ENCODE results near the gene TNIK. TPM values are rescaled to one million over a fixed set of nuclear protein-coding genes. Genes with fewer than 3 reads are reported as not detected.

The TNIK gene
- polyA plus RNA-seq, 1 of the 3 experiments (the other 2 are of a cell fraction), result 19.4 TPM

DNA sequence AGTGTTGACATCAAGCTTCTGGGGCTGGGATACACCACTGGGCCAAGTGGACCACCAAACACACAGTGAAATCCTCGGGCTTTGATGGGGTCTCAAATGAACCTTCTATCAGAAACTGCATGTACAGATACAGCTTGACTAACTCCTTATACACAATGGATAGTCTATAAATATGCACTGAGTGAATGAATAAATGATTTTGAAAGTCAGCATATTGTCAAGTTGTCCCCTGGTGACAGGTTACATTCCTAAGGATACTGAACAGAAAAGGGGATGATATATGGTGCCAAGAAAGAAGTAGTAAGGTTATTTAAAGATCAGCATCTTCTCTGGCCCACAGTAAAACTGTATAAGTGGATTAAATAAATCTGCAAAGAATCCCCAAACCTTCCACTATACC is 274.2 kb downstream of the TNIK start (continued):
- TF ChIP-seq, protein P1, sequence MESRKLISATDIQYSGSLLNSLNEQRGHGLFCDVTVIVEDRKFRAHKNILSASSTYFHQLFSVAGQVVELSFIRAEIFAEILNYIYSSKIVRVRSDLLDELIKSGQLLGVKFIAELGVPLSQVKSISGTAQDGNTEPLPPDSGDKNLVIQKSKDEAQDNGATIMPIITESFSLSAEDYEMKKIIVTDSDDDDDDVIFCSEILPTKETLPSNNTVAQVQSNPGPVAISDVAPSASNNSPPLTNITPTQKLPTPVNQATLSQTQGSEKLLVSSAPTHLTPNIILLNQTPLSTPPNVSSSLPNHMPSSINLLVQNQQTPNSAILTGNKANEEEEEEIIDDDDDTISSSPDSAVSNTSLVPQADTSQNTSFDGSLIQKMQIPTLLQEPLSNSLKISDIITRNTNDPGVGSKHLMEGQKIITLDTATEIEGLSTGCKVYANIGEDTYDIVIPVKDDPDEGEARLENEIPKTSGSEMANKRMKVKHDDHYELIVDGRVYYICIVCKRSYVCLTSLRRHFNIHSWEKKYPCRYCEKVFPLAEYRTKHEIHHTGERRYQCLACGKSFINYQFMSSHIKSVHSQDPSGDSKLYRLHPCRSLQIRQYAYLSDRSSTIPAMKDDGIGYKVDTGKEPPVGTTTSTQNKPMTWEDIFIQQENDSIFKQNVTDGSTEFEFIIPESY (IDR thresholded peaks at IDR 0.05; ENCODE audit: borderline replicate concordance, low read depth), result no peak
- TF ChIP-seq, protein P2, sequence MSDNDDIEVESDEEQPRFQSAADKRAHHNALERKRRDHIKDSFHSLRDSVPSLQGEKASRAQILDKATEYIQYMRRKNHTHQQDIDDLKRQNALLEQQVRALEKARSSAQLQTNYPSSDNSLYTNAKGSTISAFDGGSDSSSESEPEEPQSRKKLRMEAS (IDR thresholded peaks at IDR 0.05; ENCODE audit: low read depth), result no peak
- no peak for TF ChIP-seq RCOR1 (IDR thresholded peaks at IDR 0.05; ENCODE audit: low read length)

DNA sequence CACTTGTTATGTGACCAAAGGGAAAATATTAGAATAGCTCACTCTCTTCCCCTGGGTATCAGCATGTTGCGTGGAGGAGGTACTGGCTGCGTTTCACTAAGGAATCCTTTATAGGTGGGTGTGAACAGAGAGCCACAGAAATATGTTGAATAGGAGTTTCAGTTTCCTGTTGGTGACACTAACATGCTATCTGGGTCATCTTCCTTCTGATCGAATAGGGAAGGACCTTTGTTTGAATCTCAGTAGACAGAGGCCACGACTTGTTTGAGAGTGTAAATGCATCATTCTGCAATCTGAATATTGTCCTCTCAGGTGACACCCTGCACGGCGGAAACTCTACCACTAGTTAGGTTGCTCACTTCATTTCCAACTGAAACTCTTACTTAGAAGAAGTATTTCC is 275.8 kb downstream of the TNIK start:
- Histone ChIP-seq H3K4me3 (ENCODE audit: low read depth in 2 of 2, low read length in 1 of 2) (no peak overlapping the region), H3K4me2 (no peak overlapping the region), H3K79me2 (ENCODE audit: insufficient read depth) (no peaks in the 10 kb centered on the region), H3K9me2 (no peaks in the 10 kb centered on the region), H3F3A (replicated peaks; ENCODE audit: insufficient read depth) (peaks cover 3% of the 10 kb centered on the region), H3K9me3 (no peaks in the 10 kb centered on the region), H3K36me3 (replicated peaks in 1 of 2; ENCODE audit: control insufficient read depth in 1 of 2, insufficient read depth in 2 of 2, low read length in 1 of 2) (peaks cover 0 to 20% of the 10 kb centered on the region in 2 experiments), H3K27ac (ENCODE audit: low read depth in 2 of 2, low read length in 1 of 2) (no peak overlapping the region), H3K4me1 (ENCODE audit: control insufficient read depth in 1 of 2, insufficient read depth in 2 of 2, low read depth in 1 of 2, low read length in 1 of 2) (no peaks in the 10 kb centered on the region), H2AFZ (ENCODE audit: low read depth) (no peak overlapping the region), H3K9ac (no peak overlapping the region), H3K27me3 (ENCODE audit: insufficient read depth) (no peaks in the 10 kb centered on the region), H4K20me1 (ENCODE audit: insufficient read depth) (no peaks in the 10 kb centered on the region)
- DNase-seq, result no peak
- 96% methylated on average over 6 of the region's 6 CpGs for WGBS (ENCODE audit: low lambda C conversion rate)
- ChIA-PET POLR2A (no interaction called here), CTCF (no interaction called here)
- TF ChIP-seq, protein P3, sequence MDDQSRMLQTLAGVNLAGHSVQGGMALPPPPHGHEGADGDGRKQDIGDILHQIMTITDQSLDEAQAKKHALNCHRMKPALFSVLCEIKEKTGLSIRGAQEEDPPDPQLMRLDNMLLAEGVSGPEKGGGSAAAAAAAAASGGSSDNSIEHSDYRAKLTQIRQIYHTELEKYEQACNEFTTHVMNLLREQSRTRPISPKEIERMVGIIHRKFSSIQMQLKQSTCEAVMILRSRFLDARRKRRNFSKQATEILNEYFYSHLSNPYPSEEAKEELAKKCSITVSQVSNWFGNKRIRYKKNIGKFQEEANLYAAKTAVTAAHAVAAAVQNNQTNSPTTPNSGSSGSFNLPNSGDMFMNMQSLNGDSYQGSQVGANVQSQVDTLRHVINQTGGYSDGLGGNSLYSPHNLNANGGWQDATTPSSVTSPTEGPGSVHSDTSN (IDR thresholded peaks at IDR 0.05), result no peak
- TF ChIP-seq EZH2phosphoT487 (IDR thresholded peaks at IDR 0.05; ENCODE audit: borderline replicate concordance, low read depth) (no peak), MXI1 (IDR thresholded peaks at IDR 0.05; ENCODE audit: low read depth, low read length) (no peak), GATA2 (CRISPR knock-in tag; IDR thresholded peaks at IDR 0.05) (no peak), MEF2A (IDR thresholded peaks at IDR 0.05; ENCODE audit: borderline replicate concordance, low read depth) (no peak), JUND (IDR thresholded peaks at IDR 0.05) (no peak), TCF12 (IDR thresholded peaks at IDR 0.05) (no peak), TEAD4 (IDR thresholded peaks at IDR 0.05; ENCODE audit: borderline replicate concordance, insufficient read depth) (no peak), RAD21 (IDR thresholded peaks at IDR 0.05; ENCODE audit: low read length) (no peak), SMC3 (IDR thresholded peaks at IDR 0.05; ENCODE audit: low read depth, low read length) (no peak), SIN3A (IDR thresholded peaks at IDR 0.05; ENCODE audit: borderline replicate concordance, low read depth, low read length) (no peak), RXRA (IDR thresholded peaks at IDR 0.05; ENCODE audit: borderline replicate concordance, low read depth) (no peak), POLR2AphosphoS5 (IDR thresholded peaks at IDR 0.05; ENCODE audit: low read depth, low read length) (no peak), NFIC (IDR thresholded peaks at IDR 0.05; ENCODE audit: borderline replicate concordance) (no peak), FOXM1 (IDR thresholded peaks at IDR 0.05; ENCODE audit: low read depth) (no peak)
- TF ChIP-seq, protein P4, sequence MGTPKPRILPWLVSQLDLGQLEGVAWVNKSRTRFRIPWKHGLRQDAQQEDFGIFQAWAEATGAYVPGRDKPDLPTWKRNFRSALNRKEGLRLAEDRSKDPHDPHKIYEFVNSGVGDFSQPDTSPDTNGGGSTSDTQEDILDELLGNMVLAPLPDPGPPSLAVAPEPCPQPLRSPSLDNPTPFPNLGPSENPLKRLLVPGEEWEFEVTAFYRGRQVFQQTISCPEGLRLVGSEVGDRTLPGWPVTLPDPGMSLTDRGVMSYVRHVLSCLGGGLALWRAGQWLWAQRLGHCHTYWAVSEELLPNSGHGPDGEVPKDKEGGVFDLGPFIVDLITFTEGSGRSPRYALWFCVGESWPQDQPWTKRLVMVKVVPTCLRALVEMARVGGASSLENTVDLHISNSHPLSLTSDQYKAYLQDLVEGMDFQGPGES (IDR thresholded peaks at IDR 0.05; ENCODE audit: low read depth, low read length), result no peak
- TF ChIP-seq, protein P5, sequence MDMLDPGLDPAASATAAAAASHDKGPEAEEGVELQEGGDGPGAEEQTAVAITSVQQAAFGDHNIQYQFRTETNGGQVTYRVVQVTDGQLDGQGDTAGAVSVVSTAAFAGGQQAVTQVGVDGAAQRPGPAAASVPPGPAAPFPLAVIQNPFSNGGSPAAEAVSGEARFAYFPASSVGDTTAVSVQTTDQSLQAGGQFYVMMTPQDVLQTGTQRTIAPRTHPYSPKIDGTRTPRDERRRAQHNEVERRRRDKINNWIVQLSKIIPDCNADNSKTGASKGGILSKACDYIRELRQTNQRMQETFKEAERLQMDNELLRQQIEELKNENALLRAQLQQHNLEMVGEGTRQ (IDR thresholded peaks at IDR 0.05; ENCODE audit: borderline replicate concordance, low read depth, low read length), result no peak
- TF ChIP-seq, protein P1 (IDR thresholded peaks at IDR 0.05; ENCODE audit: borderline replicate concordance, low read depth), result no peak
- TF ChIP-seq, protein P6, sequence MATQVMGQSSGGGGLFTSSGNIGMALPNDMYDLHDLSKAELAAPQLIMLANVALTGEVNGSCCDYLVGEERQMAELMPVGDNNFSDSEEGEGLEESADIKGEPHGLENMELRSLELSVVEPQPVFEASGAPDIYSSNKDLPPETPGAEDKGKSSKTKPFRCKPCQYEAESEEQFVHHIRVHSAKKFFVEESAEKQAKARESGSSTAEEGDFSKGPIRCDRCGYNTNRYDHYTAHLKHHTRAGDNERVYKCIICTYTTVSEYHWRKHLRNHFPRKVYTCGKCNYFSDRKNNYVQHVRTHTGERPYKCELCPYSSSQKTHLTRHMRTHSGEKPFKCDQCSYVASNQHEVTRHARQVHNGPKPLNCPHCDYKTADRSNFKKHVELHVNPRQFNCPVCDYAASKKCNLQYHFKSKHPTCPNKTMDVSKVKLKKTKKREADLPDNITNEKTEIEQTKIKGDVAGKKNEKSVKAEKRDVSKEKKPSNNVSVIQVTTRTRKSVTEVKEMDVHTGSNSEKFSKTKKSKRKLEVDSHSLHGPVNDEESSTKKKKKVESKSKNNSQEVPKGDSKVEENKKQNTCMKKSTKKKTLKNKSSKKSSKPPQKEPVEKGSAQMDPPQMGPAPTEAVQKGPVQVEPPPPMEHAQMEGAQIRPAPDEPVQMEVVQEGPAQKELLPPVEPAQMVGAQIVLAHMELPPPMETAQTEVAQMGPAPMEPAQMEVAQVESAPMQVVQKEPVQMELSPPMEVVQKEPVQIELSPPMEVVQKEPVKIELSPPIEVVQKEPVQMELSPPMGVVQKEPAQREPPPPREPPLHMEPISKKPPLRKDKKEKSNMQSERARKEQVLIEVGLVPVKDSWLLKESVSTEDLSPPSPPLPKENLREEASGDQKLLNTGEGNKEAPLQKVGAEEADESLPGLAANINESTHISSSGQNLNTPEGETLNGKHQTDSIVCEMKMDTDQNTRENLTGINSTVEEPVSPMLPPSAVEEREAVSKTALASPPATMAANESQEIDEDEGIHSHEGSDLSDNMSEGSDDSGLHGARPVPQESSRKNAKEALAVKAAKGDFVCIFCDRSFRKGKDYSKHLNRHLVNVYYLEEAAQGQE (IDR thresholded peaks at IDR 0.05; ENCODE audit: low read depth, low read length), result no peak
